Measurements from ENCODE around the gene EBLN1.

- TF ChIP-seq REST (IDR thresholded peaks at IDR 0.05; ENCODE audit: insufficient read depth in 1 of 2, low read depth in 2 of 2, low read length in 2 of 2) (no peak), TAF1 (IDR thresholded peaks at IDR 0.05; ENCODE audit: borderline replicate concordance, insufficient read depth, low read length) (no peak), POLR2AphosphoS5 (IDR thresholded peaks at IDR 0.05; ENCODE audit: low read depth, low read length) (no peak), SIN3A (IDR thresholded peaks at IDR 0.05; ENCODE audit: borderline replicate concordance, insufficient read depth, low read length) (no peak)
Observed at GRCh38 chr10:22219308-22219707, 1.5 kb upstream of the EBLN1 start.

Data from PFSK-1 (cell line).